GM18526 (cell line): Measurements from ENCODE around the gene LLGL1.
A peak's percentile ranks its signal among the peaks of the same experiment; 100 is the strongest.

Experiments
- POLR2A ChIP-seq: IDR thresholded peaks from 3 replicates; pipeline ENCODE4 v1.6.1; 2011; ENCODE audit not compliant: insufficient read length; ENCODE audit errors: extremely low read depth

The LLGL1 gene

GRCh38 chr17:18225121-18225641, at the start of gene LLGL1:
Gene LLGL1, plus strand, starts transcription at chr17:18225635. Its CDS starts 48 bp downstream, at chr17:18225683.
- TF ChIP-seq POLR2A: no peak

- no peak for TF ChIP-seq POLR2A
Measured at GRCh38 chr17:18176176-18176575, 49.3 kb upstream of the LLGL1 start.

- no peak for TF ChIP-seq POLR2A
Measured at GRCh38 chr17:18177133-18177532, 48.3 kb upstream of the LLGL1 start.

GRCh38 chr17:18177722-18178121, 47.7 kb upstream of the LLGL1 start:
- no peak for TF ChIP-seq POLR2A

GRCh38 chr17:18179196-18179595, 46.2 kb upstream of the LLGL1 start:
- no peak for TF ChIP-seq POLR2A

- no peak for TF ChIP-seq POLR2A
Measured at GRCh38 chr17:18179804-18180203, 45.6 kb upstream of the LLGL1 start.

GRCh38 chr17:18181358-18181757, 44.1 kb upstream of the LLGL1 start:
- TF ChIP-seq POLR2A: no peak

GRCh38 chr17:18182110-18182977, 43.1 kb upstream of the LLGL1 start:
- no peak for TF ChIP-seq POLR2A

- TF ChIP-seq POLR2A: peak; percentile 73
Measured at GRCh38 chr17:18182978-18183333, 42.5 kb upstream of the LLGL1 start.

- TF ChIP-seq POLR2A: peak; percentile 63
Measured at GRCh38 chr17:18183334-18184142, 41.9 kb upstream of the LLGL1 start, which contains the start of gene ALKBH5. Gene ALKBH5, plus strand, starts transcription at chr17:18183828. Its CDS starts 416 bp downstream, at chr17:18184244.

- TF ChIP-seq POLR2A: no peak
Measured at GRCh38 chr17:18184143-18185031, 41.0 kb upstream of the LLGL1 start.

- TF ChIP-seq POLR2A: no peak
Measured at GRCh38 chr17:18185391-18185790, 40.0 kb upstream of the LLGL1 start.

GRCh38 chr17:18185832-18186626, 39.4 kb upstream of the LLGL1 start:
- no peak for TF ChIP-seq POLR2A

GRCh38 chr17:18186627-18186982, 38.8 kb upstream of the LLGL1 start:
- no peak for TF ChIP-seq POLR2A
